GM19463 (cell line): ENCODE measurements around the gene MARVELD1.

Experiments used
- ATAC-seq: cut with Tn5 transposase; IDR thresholded peaks from one replicate; pipeline ENCODE4 v1.9.1; 2021; ENCODE audit warnings: mild to moderate bottlenecking, moderate library complexity; ENCODE audit not compliant: unreplicated experiment

MARVELD1 gene

DNA sequence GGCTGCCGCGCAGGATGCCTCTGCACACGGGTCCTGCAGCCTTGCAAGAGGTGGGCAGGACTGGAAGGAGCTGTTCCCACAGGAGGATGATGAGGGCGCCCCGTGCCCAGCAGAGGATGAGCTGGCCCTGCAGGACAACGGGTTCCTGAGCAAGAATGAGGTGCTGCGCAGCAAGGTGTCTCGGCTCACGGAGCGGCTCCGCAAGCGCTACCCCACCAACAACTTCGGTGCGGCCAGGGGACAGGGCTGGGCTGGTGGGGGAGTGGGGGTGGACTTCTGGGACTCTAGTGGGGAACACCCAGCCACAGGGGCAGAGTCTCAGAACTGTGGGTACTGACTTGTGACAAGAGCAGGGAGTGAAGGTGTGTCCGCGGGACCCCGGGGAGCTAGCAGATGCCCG lies 39.4 kb downstream of the MARVELD1 start:
- ATAC-seq, result no peak

DNA sequence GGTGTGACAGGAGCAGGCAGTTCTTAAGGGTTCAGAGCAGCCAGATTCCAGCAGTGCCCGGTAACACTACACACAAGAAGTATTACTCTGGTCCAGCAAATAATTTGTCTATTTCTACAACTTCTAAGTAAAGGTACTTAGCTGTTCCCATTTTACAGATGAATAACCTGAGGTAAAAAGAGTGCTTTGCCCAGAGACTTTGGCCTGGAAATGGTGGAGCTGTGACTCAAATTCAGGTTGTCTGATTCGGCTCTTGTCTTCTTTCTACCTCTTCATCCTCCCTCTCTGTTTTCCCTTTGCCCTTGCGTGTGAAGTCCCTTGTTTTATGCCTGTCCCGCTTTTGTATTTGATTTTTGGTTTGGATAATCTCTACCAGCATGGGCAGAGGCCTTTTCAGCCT lies 41.2 kb downstream of the MARVELD1 start:
- ATAC-seq, result no peak

DNA sequence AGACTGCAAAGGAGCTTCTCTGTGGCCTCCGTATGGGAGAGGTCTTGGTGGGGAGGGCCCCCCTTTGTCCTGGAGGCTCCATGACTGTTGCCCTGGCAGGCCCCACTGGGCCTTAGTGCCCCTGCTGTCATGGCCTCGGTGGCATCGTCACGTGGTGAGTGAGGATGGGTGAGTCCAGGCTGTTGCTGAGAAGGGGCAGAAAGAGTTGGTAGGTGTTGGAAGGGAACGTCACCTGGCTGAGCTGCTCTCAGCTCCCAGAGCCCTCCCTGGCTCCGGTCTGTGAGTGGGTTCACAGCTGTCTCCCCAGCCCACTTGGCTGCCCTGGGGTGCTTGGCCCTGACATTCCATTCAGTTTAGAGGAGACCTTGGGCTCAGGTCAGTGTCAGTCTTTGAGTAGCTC lies 42.2 kb downstream of the MARVELD1 start:
- ATAC-seq, result no peak

DNA sequence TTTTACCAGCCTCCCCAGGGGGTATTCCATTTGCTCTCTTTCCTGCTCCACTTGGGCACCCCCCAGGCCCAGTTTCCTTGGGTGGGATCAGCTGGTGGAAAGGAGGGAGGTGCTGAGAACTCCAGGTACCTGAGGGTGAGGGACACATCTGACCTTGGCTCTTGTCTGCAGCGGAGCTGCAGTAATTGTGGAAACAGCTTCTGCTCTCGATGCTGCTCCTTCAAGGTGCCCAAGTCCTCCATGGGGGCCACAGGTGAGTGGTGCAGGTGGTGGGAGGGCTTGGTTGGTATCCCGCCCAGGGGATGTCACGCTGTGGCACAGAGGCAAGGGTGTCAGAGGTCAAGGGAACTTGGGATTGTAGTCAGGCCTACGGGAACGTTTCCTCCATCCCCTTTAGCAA lies 43.9 kb downstream of the MARVELD1 start:
- no peak for ATAC-seq

DNA sequence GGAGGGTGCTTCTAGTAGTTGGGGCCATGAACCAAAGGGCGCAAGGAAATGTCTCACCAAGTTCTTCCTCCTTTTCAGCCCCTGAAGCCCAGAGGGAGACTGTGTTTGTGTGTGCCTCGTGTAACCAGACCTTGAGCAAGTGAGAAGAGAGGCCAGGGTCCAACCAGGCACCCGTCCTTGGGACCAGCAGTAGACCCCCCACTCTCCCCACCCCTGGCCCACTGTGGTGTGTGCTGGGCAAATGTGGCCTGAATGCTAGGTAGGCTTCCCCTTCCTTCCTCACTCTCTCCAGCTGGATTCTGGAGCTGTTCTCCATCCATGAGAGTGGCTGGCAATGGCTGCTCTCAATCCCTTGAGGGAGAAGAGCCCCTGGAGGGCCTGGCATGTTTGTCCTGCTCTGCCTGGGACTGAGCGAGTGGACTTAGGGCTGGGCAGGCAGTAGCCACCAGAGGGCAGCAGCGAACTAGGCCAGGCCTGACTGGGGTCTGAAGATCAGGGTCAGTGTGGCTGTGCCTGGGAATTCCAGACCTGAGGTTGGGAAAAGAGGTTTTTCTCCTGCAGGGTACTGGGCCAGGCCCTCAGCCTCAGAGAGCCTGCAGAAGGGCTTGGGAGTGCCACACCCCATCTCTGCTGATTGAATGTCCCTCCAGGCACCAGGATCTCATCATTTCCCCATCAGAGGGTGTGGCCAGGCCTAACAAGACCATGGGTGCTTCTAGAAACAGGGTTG lies 45.8 kb downstream of the MARVELD1 start:
- no peak for ATAC-seq

DNA sequence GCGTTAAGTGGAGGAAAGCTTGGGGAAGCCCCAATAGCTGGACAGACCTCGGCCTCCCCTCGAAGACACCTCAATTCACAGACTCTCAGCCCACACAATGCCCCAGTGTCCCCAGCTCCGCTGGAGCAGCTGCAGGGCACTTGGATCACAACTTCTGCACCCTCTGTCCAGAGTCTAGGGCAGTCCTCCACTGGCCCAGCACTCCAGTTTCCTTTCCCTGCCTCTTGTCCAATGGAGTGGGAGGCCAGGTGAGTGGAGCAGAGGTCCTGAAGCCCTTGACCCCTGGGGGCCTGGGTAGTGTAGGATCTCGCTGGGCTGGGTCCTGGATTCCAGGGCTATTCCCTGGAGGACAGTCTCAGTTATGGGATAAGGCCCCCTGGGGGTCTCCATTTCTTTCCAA lies 46.4 kb downstream of the MARVELD1 start:
- ATAC-seq, result no peak

DNA sequence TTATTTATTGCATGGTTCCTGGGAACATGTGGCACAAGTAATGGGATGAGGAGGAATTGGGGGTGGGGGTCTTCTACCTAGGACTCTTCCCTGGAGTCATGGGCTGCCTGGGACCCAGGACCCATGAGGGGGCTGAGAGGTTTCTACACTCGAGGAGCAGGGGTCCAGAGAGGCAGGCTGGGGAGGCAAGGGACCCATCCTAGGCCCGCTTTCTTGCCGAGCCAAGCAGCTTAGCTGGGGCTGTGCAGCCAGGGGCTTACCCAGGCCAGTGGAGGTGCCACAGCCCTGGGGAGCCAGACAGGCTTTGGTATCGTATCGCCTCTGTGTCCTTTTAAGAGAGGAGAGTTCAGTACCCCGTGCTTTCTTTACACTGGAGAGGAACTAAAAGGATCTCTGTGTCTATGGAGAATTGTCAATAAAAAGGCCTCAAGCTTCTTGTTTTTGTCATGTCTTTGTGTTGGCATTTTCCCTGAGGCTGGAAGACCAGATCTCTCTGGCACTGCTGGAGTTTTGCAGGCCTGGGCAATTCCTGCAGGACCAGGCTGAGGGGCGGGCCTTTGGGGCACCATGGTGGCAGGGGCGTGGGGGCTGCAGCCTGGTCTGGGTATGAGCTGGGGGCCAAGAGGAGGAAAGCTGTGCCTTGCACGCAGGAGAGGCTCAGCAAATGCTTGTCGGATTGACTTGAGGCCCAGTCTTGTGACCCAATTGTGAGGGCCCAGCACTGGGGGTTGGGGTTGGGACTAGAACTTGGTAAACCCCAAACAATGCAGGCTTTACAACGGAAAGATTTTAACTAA lies 47.1 kb downstream of the MARVELD1 start:
- ATAC-seq, result no peak

DNA sequence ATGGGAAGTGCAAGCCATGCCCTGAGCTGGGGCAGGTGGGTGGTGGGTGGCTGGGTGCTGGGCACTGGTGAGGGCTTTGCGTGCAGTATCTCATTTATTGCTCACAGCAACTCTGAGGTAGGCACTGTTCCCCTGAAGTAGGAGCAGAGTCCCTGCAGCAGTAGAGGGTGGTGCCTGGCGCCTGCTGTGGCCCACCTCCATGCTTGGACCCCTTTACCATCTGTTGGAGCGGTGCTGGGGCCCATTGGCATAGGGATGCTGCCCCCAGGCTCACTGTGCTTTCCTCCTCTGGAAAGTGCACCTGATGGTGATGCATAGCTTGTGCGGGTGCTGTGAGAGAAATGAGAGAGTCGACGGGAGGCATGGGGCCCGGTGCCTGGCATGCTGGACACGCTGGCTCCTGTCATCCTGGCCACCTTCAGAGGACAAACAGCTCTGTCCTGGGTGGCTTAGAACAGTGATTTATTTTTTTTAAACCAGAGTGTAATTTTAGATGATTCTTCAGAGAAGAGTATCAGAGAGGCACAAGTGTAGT lies 47.9 kb downstream of the MARVELD1 start:
- ATAC-seq, result no peak

DNA sequence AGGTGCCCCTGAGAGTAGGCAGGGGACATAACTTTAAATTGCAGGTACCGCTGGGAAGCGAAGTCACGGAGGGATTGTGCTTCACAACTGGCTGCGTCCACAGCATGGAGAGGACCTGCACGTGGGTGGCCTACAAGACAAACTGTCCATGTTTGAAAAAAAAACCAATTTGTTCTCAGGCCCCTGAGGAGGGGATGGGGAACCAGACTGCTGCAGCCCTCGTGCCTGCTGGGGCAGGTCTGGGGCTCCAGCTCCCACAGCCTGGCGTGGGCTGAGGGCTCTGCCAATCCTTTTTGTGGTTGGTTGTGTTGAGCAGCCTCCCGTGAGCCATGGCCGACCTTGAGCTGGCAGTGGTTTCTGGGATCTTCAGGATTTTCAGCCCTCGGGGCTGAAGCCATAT lies 48.5 kb downstream of the MARVELD1 start:
- ATAC-seq, result no peak

DNA sequence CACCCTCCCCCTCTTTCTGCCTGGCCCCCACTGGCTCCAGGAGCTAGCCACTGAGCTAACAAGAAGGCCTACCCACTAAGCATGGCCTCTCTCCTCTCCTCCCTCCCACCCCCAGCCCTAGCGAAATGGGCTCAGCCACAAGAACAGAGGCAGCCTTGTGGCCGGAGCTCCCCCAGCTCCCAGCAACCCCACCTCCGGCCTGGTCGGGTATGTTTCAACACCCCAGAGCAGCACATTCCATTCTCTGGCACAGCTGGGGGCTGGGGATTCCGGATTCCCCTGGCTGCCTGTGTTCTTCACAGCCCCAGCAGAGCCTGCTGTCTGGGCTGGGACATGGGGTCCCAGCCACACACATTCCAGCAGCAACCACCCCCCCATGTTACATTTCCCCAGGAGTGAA lies 49.3 kb downstream of the MARVELD1 start:
- ATAC-seq, result no peak

DNA sequence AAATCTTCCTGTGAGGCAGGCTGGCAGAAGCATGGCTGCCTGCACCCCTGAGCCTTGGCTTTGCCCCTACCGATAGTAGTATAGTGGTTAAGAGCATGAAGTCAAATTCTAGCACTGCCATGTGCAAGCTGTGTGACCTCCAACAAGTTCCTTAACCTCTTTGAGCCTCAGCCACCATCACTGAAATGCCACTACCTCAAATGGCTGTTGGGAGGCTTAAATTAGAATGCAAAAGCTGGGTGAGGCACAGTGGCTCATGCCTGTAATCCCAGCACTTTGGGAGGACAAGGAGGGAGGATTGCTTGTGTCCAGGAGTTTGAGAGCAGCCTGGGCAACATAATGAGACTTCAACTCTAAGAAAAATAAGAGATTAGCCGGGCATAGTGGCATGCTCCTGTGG lies 49.9 kb downstream of the MARVELD1 start:
- ATAC-seq, result no peak

DNA sequence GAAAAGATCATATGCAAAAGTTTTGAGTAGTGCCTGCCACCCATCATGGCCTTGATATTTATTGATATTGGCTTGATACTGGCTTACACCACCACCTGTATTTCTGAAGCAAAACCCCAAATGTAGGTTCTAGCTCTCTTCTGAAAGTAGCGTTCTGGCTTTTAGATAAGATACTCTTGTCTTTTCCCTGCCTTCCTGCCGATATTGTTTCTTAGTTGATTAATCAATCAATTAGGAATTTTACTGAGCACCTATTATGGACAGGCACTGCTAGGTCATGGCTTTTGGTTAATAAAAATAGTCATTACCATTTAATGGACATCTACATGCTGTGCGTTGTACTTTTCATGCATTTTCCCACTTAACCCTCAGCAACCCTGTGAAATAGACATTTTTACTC lies 50.4 kb downstream of the MARVELD1 start:
- ATAC-seq, result no peak

DNA sequence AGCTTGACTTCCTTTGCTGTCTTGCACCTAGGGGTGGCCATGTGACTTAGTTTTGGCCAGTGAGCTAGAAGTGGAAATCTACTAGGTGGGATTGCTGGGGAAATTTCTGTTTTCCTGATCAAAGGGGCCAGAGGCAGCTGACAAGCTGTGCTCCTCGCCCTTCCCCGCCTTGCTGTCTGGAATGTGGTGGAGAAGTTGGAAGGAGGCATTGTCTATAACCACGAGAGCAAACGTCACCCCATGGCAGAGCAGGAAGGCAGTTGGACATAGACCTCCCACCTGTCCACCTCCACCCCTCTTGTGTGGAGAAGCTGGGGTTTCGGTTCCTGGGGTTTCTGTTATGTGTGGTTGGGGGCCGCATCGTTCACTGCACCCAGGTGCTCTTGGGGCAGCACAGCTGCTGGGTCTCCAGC lies 51.0 kb downstream of the MARVELD1 start:
- ATAC-seq, result peak; percentile 44

DNA sequence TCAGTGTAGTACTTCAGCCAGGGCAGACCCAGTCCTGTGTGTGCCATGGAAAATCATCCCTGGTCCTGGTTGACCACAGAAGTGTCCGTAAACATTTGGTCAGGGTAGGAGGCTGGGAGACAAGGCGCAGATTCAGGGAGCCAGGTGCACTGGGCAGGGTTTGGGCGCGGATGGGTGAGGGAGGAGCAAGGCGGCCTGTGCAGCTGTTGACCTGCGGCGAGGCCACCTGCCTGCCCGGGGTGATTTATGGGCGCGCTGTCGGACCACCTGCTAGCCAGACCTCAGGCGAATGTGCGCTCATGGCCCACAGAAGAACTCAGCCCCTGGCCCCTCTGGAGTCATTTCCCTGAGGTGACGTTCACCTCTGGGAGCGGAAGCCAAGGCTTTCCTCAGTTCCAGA lies 51.7 kb downstream of the MARVELD1 start:
- no peak for ATAC-seq

DNA sequence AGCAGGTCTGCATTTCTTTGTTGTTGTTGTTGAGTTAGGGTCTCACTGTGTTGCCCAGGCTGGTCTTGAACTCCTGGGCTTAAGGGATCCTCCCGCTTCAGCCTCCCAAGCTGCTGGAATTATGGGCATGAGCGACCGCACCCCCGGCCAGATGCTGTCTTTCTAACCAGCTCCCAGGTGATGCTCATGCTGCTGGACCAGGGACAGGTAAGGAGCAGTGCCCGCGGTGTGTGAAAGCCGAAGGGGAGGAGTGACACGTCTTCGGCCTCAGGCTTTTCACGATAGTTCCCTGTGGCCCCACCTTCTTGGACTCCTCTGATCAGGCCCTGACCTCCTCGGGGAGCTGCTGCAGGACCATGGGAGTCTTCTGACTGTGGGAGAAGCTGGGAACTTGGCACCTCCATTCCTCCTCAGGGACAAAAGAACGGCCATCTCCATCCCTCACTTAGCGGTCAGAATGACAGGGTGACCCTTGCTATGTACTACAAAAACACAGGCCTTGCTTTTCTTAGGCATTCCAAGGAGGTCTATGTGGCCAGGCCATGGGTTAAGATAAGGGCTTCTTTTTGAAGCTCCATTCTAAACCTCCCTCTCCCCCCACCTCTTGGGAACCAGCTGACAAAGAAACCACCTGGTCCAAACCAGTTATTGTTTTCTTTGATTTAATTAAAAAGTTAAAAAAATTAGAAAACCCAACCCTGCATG lies 52.7 kb downstream of the MARVELD1 start:
- ATAC-seq, result no peak

DNA sequence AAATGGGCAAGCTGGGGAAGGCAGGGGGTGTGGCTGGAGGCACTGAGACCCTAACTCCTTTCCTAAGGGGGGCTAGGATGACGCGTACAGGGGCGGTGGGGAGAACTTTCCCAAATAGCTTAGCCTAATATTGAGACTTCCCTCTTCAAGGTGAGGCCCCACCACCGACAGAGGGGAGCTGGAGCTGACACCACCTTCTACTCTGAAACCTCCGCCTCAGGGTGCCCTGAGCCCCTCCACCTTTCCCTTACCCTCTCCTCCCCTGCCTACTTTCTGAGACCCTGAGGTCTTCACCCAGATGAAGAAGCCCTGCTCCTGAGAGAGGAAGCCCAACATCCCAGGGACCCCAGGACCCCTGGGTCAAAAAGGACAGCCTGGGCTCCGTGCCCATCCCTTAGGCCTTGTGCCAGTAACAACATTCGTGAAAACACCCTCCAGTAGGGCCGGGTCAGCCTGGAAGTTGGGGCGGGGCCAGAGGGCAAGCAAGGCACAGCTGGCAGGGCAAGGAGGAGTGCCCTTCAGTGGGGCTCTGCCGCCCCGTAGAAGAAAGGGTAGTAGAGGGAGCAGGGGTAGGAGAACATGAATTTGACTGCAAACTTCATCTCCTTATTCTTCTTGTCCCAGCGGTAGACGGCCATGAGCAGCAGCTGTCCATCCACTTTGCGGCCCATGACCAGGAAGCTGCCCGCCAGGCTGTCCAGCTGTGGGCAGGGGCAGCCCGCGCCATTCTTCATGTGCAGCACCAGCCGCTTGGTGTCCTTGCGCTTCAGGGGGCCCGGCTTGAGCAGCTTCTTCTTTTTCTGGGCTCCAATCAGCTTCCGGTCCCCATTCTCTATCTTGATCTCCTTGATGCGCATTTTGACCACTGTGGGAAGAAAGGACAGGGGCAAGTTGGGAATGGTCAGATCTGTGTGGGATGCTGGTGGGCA lies 53.7 kb downstream of the MARVELD1 start:
- no peak for ATAC-seq
